ENCODE measurements around the gene CORO7.
A peak's percentile ranks its signal among the peaks of the same experiment; 100 is the strongest.

The CORO7 gene

DNA sequence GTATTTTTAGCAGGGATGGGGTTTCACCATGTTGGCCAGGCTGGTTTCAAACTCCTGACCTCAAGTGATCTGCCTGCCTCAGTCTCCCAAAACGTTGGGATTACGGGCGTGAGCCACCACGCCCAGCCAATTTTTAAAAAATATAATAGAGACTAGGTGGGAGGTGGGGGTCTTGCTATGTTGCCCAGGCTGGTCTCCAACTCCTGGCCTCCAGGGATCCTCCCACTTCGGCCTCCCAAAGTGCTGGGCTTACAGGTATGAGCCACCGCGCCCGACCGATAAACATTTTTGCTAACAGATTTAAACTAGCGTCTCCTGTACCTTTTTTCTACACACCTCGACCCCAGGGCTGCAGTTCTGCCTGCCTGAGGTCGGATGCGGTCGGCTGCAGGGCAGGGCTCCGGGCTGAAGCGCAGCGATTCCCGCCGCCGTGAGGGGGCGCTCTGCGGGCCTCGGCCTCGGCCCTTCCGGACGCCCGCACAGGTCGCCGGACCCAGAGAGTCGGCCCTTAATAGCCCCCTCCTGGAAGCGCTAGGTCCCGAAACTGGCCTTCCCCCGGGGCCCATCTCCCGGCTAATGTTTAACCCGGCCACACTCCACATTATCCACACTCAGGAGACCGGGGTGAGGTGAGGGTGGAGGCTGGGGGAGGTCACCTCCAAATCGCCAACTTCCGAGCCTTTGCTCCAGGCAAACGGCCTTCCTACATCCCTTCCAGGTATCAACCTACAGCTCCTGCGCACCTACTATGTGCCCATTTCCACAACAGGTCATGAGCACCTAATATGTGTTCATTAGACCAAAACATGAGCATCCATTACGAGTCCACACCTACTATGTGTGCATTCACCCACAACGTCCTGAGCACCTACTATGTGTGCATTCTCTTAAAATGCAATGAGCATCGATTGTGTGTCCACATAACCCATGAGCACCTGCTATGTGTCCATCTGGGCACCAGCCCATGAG, 102.5 kb downstream of the CORO7 start:
- FAIRE-seq (peak; percentile 77), DNase-seq (ENCODE audit: insufficient read length, low spot score) (no peak)

DNA sequence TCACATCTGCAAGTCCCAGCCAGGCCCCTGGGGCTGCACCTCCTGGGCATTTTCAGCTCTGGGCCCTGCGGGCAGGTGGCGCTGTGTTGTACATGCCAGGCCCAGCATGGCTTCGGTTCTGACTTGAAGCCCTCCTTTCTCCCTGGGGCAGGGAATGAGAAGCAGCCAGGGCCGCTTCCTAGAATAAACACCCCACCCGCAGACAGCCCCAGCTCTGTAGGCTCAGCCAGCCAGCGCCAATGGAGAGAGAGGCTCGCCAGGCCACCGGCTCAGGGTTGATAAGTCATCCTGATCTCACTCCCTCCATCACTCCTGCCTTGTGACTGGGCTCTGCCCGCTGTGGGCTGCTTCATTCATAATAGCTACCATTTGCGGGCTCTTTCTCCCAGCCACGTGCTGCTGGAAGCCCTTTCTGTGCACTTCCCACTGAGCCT, 106.5 kb downstream of the CORO7 start:
- FAIRE-seq (no peak), DNase-seq (ENCODE audit: insufficient read length, low spot score) (peak; percentile 40)

DNA sequence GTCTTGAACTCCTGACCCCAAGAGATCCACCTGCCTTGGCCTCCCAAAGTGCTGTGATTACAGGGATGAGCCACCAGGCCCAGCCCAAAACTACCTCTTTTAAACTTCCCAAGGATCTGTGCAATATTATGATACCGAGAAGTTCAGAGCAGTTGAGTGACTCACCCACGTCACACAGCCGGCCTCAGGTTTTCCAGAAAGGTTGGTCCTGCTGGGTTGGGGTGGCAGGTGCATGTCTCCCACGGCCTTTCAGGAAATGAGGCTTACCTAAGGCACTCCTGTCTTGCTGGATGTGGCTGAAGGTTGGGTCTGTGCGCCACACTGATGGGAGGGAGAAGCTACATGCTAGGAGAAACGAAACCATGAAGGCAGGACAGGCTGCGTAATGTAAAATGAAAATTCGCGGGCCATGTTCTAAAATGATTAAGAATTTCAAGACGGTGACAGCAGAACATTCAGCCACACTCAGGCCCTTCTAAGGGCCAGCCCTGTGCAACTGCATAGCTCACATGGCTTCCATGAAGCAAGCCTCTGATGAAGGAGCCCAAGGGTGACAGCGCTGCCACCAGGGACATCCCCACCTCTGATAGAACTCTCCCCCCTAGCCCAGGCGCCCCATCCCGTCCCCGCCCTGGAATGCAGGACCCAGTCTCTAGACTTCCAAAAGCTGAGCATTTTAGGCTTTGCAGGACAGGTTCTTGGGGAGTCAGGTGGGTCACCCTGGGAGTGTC, 107.1 kb downstream of the CORO7 start:
- FAIRE-seq (no peak), DNase-seq (ENCODE audit: insufficient read length, low spot score) (no peak)

DNA sequence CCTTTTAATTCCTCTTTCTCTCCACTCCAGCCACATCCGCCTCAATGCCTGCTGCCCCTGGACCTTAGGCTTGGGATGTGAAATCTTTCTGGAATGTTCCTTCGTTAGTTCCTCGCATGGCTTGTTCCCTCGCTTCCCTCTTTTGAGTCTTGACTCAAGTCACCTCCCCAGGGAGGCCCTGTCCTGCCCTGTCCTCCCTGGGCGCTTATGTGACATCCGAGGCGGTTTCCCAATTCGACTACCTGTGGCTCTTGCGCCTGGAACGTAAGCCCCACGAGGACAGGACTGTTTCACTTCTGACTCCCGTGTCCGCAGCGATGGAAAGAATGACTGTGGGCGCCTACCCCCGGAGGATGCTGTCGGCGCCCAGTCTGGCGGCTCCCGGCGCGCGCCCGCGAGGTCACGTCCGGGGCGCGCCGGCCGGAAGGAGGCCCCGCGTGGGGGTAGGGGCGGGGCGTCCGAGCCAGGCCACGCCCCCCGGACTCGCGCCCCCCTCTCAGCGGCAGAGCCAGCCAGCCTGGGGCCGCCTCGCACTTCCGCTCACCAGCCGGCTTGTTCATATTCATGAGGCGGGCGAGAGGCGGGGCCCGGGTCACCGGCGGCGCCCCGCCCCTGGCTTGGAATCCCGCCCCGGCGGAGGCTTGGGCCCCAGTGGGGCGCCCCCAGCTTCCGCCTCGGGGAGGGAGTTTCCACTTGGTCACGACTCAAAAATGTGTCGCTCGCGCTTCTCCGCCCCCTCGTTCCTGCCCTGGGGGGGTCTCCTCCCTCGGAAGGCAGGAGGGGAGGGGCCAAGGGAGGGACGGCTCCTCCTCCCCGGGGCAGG, 109.0 kb downstream of the CORO7 start:
- FAIRE-seq (peak; percentile 23), DNase-seq (ENCODE audit: insufficient read length, low spot score) (peak; percentile 74)

DNA sequence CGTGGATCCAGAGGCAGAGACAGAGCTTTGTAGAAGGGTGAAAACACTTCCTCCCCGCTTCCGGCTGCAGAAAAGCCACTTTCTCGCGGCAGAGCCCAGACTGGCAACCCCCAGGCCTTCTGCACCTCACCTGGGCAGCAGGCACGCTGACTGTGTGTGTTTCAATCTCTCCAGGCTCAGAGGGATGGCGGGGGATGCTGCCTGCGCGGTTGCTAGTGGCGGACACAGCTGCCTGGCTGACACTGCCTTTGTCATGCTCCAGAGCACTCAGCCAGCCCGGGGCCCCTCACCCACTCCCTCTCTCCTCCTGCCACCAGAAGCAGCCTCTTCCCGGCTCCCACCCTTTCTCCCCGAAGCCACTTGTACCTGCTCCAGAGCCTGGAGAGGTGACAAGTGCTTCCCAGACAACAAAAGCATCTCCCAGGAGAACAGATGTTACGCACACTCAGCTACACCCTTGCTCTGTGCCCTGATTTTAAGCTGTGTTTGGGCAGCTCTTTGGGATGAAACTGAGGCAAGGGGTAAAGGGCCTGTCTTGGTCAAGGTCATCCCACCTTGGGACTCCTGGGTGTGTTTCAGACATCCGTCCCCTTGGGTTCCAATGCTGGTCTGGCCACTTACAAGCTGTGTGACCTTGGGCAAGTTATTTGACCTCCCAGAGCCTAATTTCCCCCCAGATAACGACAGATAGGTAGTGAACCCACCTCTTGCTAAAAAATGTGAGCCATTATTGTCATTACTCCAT, 109.8 kb downstream of the CORO7 start:
- no peak for DNase-seq (ENCODE audit: insufficient read length, low spot score)
- FAIRE-seq = no peak

Data from HTR-8/SVneo (cell line).